Measurements from ENCODE around the gene IGFN1.

GRCh38 chr1:201221201-201221846 is 30.7 kb downstream of the IGFN1 start:
- no peak for TF ChIP-seq POLR2A (IDR thresholded peaks at IDR 0.05)
- TF ChIP-seq, protein P1, sequence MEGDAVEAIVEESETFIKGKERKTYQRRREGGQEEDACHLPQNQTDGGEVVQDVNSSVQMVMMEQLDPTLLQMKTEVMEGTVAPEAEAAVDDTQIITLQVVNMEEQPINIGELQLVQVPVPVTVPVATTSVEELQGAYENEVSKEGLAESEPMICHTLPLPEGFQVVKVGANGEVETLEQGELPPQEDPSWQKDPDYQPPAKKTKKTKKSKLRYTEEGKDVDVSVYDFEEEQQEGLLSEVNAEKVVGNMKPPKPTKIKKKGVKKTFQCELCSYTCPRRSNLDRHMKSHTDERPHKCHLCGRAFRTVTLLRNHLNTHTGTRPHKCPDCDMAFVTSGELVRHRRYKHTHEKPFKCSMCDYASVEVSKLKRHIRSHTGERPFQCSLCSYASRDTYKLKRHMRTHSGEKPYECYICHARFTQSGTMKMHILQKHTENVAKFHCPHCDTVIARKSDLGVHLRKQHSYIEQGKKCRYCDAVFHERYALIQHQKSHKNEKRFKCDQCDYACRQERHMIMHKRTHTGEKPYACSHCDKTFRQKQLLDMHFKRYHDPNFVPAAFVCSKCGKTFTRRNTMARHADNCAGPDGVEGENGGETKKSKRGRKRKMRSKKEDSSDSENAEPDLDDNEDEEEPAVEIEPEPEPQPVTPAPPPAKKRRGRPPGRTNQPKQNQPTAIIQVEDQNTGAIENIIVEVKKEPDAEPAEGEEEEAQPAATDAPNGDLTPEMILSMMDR (IDR thresholded peaks at IDR 0.05) = no peak
